GM03348 (cell line): ENCODE results near the gene PRELID2.
"Not testable (repeated sequence)": the region's sequence is repeated elsewhere in the genome, so short reads cannot be mapped to it uniquely, and the experiment has no call there.

Source experiments
- DNase-seq: peaks from one replicate; pipeline ENCODE4 v3.0.0; 2012; ENCODE audit warnings: low spot score

Gene PRELID2

DNA sequence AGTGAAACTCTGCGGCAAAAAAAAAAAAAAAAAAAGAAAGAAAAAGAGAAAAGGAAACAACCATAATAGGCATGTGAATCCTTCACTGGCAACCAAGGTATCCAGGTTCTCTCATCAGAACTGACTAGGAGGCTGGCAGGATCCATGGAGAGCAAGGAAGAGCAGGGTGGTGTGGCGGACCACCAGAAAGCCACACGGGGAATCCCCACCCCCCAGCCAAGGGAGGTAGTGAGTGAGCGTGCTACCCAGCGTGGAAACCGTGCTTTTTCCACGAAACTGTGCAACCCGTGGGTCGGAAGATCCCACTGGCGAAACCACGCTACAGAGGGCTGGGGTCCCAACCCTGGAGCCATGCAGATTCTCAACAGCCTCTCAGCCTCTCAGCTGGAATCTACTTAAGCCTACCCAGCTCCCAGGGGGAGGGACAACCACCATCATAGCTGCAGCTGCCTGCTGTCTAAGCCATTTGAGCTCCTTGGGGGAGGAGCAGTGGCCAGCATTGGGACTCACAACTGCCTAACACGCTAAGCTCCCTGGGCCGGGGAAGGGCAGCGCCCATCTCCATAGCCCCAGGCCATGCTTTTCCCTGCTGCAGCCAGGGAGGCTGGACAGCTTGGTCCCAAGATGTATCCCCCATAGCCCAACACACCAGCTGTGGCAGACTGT is 91.6 kb downstream of the PRELID2 start:
- no peak for DNase-seq

DNA sequence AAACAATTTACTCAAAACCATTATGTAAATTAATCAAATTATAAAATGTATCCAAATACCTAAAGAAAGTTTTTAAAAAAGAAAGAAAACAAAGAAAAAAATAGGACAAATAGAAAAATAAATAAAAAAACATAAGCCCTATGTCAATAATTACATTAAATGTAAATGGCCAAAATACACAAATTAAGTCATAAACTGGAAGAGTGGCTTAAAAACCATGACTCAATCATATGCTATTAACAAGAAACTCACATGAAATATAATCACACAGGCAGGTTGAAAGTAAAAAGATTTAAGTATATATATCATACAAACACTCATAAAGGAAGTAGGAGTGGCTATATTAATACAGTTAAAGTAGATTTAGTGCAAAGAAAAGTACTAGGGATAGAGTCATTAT is 95.3 kb downstream of the PRELID2 start:
- no peak for DNase-seq

DNA sequence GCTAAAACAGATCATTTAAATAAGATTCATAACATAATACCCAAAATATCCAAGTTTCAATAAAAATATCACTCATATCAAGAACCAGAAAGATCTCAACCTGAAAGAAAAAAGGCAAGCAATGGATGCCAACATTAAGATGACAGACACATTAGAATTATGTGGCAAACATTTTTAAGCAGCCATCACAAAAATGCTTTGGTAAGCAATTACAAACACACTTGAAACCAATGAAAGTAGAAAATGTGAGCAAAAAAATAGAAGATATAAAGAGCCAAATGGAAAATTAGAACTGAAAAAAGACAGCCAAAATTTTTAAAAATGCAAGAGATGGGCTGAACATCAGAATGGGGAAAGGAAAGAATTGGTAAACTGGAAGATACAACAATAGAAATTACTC is 96.9 kb downstream of the PRELID2 start:
- no peak for DNase-seq

DNA sequence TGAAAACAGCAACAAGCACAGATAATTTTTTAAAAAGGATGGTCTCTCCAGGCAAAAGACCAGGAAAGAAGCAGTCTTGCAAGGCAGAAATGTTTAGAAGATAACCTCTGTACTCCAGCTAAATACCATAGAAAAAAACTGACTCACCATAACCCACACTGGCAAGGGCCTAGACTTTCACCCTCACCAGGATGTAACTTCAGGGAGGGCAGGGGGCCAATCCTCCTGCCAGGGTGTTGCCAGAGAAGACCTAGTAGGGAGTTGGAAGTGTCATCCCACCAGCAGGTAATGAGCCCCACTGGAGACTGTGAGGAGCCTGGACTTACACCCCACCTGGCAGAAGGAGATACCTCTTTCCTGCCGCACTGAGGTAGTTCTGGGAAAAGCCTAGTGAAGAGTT is 97.6 kb downstream of the PRELID2 start:
- DNase-seq = no peak

DNA sequence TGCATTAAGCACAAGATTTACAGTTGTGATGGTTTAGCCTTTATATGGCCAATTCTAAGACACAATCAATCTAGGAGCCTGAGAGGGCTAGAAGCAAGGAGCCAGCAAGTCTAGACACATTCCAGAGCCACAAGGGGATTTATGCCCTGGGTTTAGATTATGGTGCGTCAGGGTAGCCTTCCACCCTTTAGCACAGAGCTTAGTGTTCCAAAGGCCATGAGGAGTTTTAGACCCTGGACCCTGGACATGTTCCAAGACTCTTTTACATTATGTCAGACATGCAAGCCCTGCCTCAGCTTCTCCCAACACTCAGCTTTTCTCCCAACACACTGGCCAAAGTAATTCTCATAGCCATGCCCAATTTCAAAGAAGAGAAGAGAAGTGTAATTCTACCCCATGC is 105.2 kb downstream of the PRELID2 start:
- DNase-seq = not testable (repeated sequence)

DNA sequence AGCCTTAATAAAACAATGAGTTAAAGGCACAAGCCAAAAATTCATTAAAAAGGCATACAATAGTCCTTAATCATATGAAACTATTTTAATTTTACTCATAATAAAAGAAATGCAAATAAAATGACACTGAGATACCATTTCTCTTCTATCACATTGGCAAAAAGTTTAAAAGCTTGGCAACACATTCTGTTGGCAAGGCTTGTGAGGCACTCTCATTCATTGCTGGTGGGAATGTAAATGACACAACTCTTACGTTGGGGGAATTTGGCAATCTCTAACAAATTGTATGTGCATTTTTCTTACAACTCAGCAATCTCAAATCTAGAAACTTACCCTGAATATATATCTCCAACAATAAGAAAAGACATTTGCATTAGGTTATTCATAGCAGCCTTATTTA is 111.6 kb downstream of the PRELID2 start:
- no peak for DNase-seq

DNA sequence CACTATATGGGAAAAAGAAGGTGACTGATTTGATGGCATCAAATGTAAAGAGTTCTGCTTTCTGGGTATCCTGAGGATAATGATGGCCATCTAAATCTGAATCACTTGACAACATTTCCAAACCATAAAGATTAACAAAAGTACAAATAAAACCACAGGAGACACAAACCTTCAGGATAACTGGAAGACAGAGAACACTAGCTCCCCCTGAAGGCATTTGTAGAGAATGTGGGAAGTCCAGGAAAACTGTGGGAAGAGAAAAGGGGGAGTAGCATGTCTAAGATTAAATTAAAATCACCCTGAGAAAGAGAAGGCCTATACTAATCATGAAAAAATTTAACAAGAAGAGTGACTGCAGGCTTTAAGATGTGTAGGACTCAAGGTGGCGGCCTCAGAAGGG is 116.2 kb downstream of the PRELID2 start:
- peak; percentile 29 for DNase-seq

DNA sequence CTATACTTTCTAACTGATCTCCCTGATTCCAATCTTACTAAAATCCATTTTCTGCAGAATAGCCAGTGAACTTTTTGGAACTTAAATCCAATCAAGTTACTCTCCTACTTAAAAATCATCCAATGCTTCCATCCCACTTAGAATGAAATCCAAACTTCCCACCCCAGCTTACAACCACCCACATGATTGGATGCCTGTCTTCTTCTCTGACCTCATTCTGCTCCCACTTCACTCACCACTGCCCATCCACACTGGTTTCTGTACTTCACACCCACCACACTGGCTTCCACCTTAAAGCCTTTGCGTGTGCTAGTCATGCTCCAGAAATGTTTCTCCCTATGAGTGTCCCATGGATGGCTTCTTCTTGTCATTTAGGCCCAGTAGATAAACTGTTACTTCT is 119.7 kb downstream of the PRELID2 start:
- DNase-seq = no peak

DNA sequence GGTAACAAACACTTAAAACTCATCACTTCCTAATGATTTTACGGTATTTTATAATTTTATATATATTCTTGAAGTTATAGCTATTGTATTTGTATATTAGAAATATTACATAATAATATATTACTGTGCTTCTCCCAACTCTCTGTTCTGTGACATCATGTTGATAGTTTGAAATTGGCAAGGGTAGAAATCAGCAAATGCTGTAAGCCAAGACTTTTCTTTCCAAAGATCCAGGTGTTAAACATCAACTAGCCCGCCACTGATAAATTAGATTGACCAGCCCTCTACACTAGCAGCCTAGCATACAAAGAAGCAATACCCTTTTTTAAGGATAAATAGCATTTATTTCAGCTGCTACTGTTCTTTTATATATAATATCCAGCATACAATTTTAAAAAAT is 122.9 kb downstream of the PRELID2 start:
- no peak for DNase-seq

DNA sequence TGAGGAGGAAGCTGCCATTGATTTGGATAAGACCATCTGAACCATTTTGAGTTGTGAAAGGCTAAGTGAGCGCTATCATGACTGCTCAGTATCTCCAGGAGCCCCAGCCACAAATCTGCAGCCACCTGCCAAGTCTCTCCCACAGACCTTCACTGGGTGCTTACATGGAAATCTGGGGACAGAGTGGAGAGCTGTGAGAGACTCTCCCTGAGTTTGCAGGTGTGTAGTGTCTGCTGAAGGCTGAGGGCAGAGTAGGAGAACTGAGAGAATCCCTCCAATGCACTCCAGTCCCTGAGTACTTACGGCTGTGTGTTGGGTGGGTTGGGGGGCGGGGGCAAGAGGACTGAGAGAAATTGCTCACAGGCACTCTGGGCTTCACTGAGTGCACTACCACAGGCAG is 123.7 kb downstream of the PRELID2 start:
- no peak for DNase-seq
